ENCODE results near the gene SORCS2.

Gene SORCS2

GRCh38 chr4:7294176-7294756 is 101.9 kb downstream of the SORCS2 start:
- DNase-seq: no peak

- no peak for DNase-seq
Observed at GRCh38 chr4:7295197-7295910, 103.0 kb downstream of the SORCS2 start.

- DNase-seq: no peak
Observed at GRCh38 chr4:7295911-7296660, 103.7 kb downstream of the SORCS2 start.

DNA sequence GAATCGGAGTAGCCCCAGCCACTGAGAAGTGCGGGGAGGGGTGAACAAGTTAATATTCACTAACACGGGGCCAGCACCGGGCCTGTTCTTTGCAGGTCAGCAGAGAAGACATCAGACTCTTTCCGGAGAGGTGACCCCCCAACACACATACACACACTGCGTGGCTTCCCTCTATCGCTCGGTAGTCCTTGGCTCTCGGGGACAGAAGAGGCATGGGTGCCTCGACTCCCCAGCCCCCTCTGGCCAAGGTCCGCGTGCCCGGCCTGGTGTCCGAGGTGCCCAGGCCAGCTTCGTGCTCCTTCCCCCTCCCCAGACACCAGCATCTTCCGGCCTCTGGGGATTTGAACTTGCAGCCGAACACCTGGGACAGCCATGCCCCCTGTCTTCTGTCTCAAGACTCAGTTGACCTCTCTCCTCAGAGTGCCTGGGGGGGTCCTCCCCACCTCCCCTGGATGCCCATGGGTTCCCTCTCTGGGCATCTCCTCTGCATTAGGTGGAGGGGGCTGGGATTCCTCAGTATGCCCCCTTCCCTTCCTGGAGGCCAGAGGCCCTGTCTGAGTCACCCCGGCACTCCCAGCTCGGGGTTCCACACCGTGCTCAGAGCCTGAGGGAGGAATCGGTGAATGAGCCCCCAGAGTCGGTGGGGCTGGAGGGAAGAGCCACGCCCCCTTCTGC is 104.5 kb downstream of the SORCS2 start:
- no peak for DNase-seq

DNA sequence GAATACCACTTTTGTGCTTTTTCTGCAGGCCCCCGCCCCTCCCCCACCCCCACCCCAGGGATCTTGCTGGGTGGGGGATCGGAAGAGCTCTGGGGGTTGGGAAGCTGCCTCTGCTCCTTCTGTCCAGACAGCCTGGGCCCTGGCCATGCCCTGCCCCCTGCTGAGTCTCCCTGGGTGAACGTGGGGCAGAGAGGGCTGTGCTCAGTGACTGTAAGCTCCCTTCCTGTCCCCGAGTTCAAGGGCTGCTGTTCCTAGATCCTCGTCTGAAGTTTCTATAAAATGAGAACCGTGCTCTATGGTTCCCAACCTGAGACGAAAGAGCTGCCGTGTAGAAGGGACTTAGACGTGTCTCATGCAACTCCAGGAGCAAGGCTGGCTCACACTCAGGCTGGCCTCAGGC is 105.0 kb downstream of the SORCS2 start:
- DNase-seq: no peak

- DNase-seq: no peak
Observed at GRCh38 chr4:7297881-7298280, 105.5 kb downstream of the SORCS2 start.

GRCh38 chr4:7298619-7299009 is 106.3 kb downstream of the SORCS2 start:
- DNase-seq: no peak

DNA sequence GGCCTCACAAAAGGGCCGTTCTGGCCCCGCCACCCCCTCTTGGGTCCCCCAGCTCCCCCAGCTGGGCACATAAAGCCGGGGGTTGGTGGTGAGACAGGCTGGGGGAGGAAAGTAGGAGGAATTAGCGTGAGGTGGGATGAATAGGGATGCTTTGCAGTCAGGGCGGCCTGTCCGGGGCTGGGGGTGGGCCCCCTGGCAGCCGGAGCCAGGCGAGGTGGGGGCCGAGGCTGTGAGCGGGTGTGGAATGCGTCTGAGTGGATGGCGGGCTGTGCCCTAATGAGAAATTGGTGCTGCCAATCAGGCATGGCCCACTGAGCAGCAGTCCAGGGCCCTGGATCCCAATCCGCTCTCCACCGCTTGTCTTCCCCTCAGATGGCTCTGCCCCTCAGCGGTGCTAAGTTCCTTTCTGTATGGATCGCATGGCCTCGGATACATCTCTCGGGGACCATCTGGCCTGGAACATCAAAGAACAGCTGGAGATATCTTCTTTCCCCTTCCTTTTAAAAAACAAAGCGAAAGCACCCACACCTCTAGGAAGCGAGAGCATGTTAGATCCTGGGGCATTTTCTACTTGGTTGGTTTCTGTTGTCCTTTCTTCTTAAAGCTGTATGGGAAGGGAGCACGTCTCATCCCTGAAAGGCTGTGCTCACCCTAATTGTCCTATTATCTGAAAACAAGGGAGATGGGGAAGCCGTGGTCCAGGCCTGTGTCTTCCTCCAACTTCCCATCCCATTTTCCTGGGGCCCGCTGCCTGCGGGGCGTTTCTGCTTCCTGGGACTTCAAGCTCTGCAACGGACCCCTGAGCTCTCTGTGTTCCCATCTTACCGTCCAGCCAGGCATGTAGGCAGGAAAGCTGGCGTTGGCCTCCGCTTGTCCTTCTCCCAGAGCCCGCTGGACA is 106.9 kb downstream of the SORCS2 start:
- DNase-seq: no peak

- DNase-seq: no peak
Observed at GRCh38 chr4:7299908-7300710, 107.8 kb downstream of the SORCS2 start.

DNA sequence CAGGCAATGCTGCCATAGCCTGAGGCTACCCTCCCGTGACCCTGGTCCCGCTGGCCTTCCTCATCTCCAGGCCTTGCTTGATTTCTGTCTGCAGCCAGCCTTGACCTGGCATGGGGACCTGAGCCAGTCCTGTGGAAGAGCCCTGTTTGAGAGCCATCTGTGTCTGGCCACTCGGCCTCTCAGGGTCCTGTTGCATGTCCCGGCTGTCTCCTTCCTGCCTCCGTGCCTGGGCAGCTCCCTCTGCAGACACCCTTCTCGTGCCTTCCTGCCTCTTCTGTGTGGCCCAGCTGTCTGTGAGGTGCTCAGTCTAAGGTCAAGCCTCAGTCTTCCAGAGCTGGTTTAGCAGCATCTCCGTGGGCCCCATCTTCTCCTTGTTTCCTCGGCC is 108.4 kb downstream of the SORCS2 start:
- no peak for DNase-seq

DNA sequence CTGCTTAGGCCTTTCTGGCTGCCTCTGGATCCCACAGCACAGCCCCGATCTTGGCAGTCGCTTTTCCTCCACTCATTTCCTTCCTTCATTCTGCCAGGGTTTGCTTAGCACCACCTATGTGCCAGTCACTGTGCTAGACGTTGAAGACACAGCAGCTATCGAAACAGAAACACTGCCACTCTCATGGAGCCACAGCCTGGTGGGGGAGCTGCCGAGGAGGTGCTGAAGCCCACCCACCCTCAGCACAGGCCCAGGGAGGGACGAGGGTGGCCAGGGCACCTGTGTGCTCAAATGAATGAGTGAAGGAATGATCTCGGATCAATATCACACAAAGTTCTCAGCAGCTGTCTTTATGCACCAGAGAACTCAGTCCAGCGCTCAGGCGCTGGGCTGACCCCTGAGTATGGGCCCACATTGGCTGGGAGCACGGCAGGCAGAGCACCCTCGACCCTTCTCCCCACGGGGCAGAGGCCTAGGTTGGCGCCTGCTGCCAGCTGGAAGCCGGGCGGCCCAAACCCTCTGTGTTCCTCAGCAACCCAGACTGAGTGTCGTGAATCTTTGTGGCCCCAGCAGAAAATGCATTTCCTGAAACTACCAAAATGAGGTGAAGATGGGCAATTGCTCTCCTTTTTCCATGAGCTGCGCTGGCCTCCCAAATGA is 108.9 kb downstream of the SORCS2 start:
- no peak for DNase-seq

- no peak for DNase-seq
Observed at GRCh38 chr4:7301846-7302630, 109.7 kb downstream of the SORCS2 start.

DNA sequence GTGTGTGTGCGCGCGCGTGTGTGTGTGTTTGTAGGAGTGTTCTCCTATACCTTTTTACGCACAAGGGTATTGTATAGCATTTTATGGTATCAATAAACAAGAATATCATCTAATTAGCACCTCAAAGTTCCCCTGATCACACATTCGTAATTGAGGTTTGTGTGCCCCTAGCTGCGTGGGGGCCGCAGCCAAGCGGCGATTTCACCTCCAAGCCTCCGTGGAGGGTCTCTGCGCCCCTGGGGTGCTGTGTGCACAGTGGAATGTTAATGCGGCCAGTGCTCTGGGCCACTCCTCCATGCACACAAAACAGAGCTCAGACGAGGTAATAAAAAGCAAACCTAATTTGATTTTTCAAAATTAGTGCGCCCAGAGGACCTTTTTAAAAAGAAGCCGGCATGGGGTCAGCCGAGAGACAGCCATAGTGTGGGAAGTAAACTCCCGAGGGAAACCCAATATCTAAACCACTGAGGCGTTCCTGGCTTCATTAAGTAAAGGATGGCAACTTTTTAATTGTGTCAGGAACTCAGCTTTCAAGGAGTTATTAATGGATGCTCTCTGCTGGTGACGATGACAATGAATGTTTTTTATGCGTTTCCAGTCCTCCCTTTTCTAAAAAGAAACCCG is 110.6 kb downstream of the SORCS2 start:
- no peak for DNase-seq

DNA sequence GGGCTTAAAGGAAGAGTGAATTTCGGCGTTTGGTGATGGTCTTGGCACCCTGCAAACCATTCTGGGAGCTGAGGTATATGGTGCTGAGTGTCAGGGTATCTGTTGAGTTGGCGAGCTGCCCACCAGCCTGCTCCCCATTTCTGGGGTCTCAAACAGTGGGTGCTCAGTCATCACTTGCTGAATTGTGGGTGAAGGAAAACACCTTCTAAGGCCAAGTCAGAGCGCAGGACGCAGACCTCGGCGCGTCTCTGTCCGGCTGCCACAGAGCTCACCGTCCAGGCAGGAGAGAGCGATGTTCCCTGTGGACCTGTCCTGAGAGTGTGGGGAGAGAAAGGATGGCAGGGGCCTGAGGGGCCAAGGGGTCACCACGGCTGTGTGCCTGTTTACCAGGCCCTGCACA is 111.2 kb downstream of the SORCS2 start:
- no peak for DNase-seq

GRCh38 chr4:7304436-7304835 is 112.1 kb downstream of the SORCS2 start:
- no peak for DNase-seq

- no peak for DNase-seq
Observed at GRCh38 chr4:7306021-7306965, 114.0 kb downstream of the SORCS2 start.

- DNase-seq: no peak
Observed at GRCh38 chr4:7306986-7307385, 114.6 kb downstream of the SORCS2 start.

- DNase-seq: no peak
Observed at GRCh38 chr4:7307394-7308099, 115.2 kb downstream of the SORCS2 start.
